HG03103 (cell line): Measurements from ENCODE around the gene VPS13D.
"Not testable (repeated sequence)": the region's sequence is repeated elsewhere in the genome, so short reads cannot be mapped to it uniquely, and the experiment has no call there.

Experiments used
- ATAC-seq: cut with Tn5 transposase; IDR thresholded peaks from one replicate; pipeline ENCODE4 v1.9.1; 2021; ENCODE audit warnings: low read depth; ENCODE audit not compliant: unreplicated experiment

Gene VPS13D

DNA sequence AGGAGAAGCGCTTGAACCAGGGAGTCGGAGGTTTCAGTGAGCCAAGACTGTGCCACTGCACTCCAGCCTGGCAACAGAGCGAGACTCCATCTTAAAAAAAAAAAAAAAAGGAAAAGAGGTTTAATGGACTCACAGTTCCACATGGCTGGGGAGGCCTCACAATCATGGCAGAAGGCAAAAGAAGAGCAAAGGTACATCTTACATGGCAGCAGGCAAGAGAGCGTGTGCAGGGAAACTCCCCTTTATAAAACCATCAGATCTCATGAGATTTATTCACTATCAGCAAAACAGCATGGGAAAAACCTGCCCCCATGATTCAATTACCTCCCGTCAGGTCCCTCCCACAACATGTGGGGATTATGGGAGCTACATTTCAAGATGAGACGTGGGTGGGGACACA is 5.7 kb upstream of the VPS13D start:
- ATAC-seq, result not testable (repeated sequence)

DNA sequence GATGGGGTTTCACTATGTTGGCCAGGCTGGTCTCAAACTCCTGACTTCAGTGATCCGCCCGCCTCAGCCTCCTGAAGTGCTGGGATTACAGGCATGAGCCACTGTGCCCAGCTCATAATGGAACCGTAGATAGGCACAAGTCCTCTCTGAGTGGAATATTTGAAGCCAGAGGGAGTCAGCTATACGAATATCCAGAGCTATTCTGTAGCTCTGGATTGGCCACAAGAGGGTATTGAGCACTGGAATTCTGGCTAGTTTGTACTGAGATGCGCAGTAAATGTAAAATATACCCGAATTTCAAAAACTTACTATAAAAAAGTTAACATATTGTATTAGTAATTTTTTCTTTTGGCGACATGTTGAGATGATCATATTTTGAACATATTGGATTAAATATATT is 851 bp upstream of the VPS13D start:
- ATAC-seq, result no peak

DNA sequence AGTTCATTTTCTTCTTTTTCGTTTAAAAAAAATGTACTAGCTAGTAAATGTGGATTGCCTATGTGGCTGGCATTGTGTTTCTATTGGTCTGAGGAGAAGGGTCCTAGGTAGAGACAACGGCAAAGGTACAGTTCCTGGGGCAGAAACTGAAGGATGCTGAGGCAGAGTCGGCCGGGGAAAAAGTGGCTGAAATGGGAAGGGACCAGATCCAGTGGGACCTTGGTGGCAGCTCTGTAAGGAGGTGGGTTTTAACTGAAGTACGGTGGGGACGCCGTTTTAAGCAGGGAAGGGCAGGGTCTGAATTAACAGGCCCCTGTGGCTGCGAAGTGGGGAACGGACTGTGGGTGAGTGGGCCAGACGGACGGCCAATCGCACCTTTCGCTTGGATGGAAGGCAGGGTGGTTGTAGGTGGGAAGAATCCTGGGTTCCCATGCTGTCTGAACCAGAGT is 420 bp upstream of the VPS13D start:
- no peak for ATAC-seq

- no peak for ATAC-seq
Measured at GRCh38 chr1:12230549-12231275, 882 bp downstream of the VPS13D start.

DNA sequence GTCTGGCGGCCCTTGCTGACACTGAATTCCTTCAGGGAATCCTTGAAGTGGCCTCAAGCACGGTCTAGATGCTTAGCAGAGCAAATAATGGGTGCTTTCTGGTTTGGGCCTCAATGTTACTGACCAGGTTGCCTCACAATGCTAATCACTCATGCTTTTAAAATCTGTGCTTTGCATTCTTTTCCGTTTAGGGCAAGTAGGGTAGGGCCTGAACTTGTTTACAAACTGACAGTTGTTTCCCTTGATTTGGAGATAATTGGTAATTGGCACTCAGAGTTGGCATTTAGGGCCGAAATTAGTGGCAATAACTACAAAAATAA is 1.4 kb downstream of the VPS13D start:
- no peak for ATAC-seq

- no peak for ATAC-seq
Measured at GRCh38 chr1:12232221-12232620, 2.4 kb downstream of the VPS13D start.

GRCh38 chr1:12244078-12244477 is 14.2 kb downstream of the VPS13D start:
- ATAC-seq, result no peak

DNA sequence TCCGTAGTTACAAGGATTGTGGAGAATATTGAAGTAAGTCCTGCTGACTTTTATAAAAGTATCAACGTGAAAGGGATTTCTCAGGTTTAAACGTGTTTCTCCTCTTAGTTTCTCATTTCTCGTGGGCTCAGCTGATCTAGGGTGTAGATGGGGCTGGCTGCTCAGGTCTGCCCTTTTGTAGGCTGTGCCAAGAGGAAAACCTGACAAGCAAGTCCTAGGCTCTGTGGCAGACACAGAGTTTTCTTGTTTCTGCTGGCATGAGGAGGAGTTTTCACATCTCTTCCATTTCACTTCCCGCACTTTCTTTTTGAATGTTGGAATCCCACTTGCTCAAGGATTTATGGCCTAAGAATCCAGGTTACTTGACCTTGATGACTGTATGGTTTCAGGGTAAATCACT is 14.8 kb downstream of the VPS13D start:
- ATAC-seq, result no peak

DNA sequence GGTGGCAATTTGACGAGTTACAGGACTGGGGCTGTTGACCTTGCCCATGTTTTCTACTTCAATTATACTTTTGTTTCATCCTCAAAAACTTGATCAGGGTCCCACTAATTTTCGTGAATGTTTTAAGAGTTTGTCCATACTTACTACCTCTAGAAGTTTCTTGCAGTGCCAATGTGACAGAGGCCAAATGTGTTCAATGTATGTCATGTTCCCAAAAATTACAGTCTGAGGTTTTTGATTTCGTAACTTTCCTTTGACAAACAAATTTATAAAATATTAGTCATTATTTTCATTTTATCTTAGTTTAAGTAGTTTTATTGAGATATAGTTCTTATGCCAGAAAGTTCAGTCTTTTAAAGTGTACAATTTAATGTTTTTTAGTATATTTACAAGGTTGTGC is 15.3 kb downstream of the VPS13D start:
- ATAC-seq, result no peak

- ATAC-seq, result no peak
Measured at GRCh38 chr1:12245733-12246132, 15.9 kb downstream of the VPS13D start.

DNA sequence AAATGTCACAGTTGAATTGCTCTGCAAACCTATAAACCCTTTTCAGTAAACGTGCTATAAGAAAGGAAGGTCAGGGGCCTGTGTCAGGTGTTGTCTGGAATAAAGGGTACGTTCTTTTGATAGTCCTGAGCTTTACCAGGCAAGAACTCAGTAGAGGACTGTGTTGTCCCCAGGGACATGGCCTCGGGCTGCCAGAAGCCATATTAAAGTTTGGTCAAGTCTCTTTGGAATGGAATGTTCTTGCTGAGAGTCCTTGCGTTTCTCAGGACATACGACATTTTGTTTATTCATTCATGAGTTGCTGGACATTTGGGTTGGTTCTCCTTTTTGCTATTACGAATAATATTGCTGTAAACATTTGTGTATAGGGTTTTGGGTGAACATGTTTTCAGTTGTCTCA is 16.8 kb downstream of the VPS13D start:
- no peak for ATAC-seq

DNA sequence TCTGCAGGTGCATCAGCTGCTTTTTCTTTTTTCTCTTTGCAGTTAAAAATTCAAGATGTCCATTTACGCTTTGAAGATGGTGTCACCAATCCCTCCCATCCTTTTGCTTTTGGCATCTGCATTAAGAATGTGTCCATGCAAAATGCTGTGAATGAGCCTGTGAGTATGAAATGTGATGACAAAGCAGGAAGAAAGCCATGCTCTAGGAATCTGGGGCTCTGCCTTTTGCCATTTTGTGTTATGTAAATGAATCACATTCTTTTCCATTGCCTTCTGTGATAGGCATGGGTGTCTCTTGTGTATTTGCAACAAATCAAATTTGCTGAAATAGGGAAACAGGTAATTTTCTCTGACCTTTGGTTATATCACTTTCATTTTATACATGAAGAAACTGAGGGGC is 19.4 kb downstream of the VPS13D start:
- ATAC-seq, result no peak

GRCh38 chr1:12249748-12250147 is 19.9 kb downstream of the VPS13D start:
- ATAC-seq, result no peak

GRCh38 chr1:12251442-12251841 is 21.6 kb downstream of the VPS13D start:
- ATAC-seq, result no peak

DNA sequence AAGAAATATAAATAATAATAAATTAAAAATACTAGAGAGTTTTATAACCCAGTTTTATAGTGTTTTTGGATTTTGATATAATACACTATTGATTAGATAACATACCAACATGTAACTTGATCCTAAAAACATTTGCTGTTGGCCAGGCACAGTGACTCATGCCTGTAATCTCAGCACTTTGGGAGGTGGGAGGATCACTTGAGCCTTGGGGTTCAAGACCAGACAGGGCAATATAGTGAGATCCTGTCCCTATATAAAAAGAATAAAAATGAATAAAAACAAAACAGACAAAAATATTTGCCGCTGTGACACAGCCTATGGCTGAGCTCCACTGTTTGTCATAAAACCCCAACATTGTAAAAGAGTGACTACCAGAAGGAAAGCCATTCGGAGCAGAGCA is 26.1 kb downstream of the VPS13D start:
- ATAC-seq, result no peak

DNA sequence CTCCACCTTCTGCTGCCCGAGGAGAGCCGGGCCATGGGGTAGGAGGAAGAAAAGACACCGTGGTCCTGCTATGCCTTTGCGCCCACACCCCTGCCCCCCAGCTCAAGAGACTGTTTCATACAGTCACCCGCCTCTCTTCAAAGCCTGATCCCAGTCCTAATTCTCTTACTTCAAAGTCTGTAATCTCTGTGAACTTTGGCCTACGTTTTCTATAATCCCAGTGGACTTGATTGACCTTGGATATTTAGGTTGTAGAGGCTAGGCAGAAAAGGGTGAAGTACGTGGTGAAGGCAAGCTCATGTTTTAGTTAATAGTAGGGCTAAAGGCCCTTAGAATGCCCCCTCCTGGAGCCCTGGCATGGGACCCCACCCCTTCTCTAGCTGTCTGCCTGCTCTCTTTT is 28.4 kb downstream of the VPS13D start:
- ATAC-seq, result no peak

GRCh38 chr1:12269351-12269750 is 39.5 kb downstream of the VPS13D start:
- no peak for ATAC-seq

DNA sequence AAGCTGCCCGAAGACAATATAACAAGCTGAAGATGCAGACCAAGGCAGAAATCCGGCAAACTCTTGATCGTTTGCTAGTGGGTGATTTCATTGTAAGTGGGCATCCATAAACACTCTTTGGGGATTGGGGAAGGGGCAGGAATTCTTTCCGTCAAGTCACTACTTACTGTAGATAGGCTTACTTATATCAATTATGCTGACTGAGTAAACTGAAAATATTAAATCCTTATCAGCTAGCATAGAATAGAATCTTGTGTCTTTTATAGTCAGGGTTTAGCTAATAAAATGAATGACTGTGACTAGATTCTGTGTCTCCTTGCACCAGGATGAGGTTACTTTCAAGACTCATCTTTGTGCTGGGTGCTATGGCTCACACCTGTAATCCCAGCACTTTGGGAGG is 41.2 kb downstream of the VPS13D start:
- ATAC-seq, result no peak

DNA sequence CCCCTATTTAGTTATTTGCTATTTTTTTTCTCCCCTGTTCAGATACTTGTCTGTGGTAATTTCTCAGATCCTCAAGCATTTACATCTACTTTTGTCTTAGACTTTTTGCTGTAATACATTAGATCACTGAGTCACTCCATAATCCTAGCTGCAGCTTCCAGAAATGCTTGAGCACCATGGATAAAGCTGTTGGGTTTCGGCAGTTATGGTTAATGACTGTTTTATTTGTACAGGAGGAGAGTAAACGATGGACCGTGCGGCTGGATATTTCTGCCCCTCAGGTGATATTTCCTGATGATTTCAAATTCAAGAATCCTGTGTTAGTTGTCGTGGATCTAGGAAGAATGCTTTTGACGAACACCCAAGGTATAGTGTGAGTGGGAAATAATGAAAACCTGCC is 42.9 kb downstream of the VPS13D start:
- ATAC-seq, result no peak

GRCh38 chr1:12275370-12275769 is 45.5 kb downstream of the VPS13D start:
- no peak for ATAC-seq

DNA sequence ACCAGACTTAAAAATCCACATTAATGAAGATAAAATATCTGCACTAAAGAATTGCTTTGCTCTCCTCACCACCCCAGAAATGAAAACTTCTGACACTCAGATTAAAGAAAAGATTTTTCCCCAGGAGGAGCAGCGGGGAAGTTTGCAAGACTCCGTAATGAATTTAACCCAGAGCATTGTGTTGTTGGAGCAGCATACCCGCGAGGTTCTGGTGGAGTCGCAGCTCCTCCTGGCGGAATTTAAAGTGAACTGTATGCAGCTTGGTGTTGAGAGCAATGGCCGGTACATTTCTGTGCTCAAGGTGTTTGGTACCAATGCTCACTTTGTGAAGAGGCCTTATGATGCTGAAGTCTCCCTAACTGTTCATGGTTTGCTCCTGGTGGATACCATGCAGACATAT is 46.4 kb downstream of the VPS13D start:
- no peak for ATAC-seq

DNA sequence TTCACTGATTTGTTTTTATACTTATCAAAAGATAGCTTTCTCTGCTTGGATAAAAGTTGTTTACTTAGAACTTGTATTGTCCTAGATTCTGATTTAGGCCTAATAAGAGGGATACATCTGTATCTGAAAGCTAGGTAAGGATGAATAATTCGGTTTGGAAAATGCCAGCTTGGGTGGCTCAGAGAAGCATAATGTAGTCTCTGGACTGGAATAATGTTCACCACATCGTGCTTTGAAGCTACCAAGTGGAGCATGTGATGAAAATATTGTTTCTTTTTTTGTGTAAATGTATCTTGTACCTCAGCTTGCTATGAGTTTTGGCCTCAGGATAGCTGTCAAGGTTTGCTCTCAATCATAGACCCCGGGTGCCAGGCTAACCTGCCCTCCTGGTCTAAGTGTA is 49.2 kb downstream of the VPS13D start:
- no peak for ATAC-seq
